ENCODE results near the gene MAEL. TPM values are rescaled to one million over a fixed set of nuclear protein-coding genes. Genes with fewer than 3 reads are reported as not detected.

MAEL gene
- polyA plus RNA-seq, 1 experiment, result not detected

DNA sequence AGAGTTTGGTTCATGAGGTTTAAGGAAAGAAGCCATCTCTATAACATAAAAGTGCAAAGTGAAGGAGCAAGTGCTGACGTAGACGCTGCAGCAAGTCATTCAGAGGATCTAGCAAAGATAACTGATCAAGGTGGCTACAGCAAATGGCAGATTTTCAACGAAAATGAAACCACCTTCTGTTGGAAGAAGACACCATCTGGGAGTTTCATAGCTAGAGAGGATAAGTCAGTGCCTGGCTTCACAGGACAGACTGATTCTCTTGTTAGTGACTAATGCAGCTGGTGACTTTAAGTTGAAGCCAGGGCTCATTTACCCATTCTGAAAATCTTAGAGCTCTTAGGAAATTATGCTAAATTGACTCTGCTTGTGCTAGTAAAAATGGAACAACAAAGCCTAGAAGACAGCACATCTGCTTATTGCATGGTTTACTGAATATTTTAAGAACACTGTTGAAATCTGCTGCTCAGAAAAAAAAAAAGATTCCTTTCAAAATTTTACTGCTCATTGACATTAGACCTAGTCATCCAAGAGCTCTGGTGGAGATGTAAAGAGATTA, 10.5 kb downstream of the MAEL start:
- Histone ChIP-seq H3K4me3 (ENCODE audit: low read depth, low read length) (no peak overlapping the region), H3K9me3 (ENCODE audit: control insufficient read depth, insufficient read depth, low read length) (no peaks in the 10 kb centered on the region), H3K27me3 (ENCODE audit: control insufficient read depth, insufficient read depth, low read length) (no peaks in the 10 kb centered on the region), H3K27ac (ENCODE audit: low read depth, low read length) (no peak overlapping the region)
- no peak for DNase-seq (ENCODE audit: low read depth, low spot score)
- ChIA-PET POLR2A (no interaction called here), CTCF (interaction anchor here (0.6 kb wide), 1 partner anchor 154 kb away, joined by 5 read pairs; no protein-coding TSS in a partner anchor)
- TF ChIP-seq, protein P1, sequence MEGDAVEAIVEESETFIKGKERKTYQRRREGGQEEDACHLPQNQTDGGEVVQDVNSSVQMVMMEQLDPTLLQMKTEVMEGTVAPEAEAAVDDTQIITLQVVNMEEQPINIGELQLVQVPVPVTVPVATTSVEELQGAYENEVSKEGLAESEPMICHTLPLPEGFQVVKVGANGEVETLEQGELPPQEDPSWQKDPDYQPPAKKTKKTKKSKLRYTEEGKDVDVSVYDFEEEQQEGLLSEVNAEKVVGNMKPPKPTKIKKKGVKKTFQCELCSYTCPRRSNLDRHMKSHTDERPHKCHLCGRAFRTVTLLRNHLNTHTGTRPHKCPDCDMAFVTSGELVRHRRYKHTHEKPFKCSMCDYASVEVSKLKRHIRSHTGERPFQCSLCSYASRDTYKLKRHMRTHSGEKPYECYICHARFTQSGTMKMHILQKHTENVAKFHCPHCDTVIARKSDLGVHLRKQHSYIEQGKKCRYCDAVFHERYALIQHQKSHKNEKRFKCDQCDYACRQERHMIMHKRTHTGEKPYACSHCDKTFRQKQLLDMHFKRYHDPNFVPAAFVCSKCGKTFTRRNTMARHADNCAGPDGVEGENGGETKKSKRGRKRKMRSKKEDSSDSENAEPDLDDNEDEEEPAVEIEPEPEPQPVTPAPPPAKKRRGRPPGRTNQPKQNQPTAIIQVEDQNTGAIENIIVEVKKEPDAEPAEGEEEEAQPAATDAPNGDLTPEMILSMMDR (IDR thresholded peaks at IDR 0.05; ENCODE audit: low read depth, low read length), result no peak

DNA sequence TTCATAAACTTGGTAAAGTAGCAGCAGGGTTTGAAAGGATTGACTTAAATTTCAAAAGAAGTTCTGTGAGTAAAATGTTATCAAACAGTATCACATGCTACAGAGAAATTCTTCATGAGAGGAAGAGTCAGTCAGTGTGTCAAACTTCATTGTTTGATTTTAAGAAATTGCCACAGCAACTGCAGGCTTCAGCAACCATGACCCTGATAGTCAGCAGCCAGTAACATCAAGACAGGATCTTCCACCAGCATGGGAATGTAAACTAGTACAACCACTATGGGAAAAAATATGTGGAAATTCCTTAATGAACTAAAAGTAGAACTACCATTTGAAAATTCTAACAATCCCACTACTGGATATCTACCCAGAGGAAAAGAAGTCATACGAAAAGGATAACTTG, 11.5 kb downstream of the MAEL start:
- CTCF ChIA-PET, result no interaction called here
- no peak for DNase-seq (ENCODE audit: low read depth, low spot score)
- POLR2A ChIA-PET, result no interaction called here
- H3K27ac ChIP-seq (ENCODE audit: low read depth, low read length), result no peak overlapping the region
- TF ChIP-seq, protein P1 (IDR thresholded peaks at IDR 0.05; ENCODE audit: low read depth, low read length), result no peak
- H3K4me3 ChIP-seq (ENCODE audit: low read depth, low read length), result no peak overlapping the region
- no peaks in the 10 kb centered on the region for H3K27me3 ChIP-seq (ENCODE audit: control insufficient read depth, insufficient read depth, low read length)
- no peaks in the 10 kb centered on the region for H3K9me3 ChIP-seq (ENCODE audit: control insufficient read depth, insufficient read depth, low read length)

DNA sequence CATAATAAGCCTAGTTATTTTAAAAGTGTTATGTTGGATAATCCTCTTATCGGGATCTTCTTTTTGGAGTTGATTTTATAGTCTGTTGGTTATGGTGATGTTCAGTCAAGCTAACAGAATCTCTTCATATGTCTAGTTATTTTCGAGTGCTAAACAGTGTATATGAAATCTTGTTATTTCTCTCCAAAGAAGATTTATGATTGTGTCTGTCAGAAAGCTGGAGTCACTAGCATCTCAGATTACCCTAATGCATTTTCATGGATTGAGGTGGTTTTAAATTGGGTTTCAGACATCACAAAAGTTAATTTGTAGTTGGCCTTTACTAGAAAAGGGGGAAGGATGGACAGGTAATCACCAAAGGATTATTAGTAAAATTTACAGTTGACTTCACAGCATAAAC, 13.3 kb downstream of the MAEL start:
- H3K27ac ChIP-seq (ENCODE audit: low read depth, low read length), result no peak overlapping the region
- ChIA-PET CTCF (no interaction called here), POLR2A (no interaction called here)
- H3K9me3 ChIP-seq (ENCODE audit: control insufficient read depth, insufficient read depth, low read length), result no peaks in the 10 kb centered on the region
- H3K4me3 ChIP-seq (ENCODE audit: low read depth, low read length), result no peak overlapping the region
- TF ChIP-seq, protein P1 (IDR thresholded peaks at IDR 0.05; ENCODE audit: low read depth, low read length), result no peak
- DNase-seq (ENCODE audit: low read depth, low spot score), result no peak
- no peaks in the 10 kb centered on the region for H3K27me3 ChIP-seq (ENCODE audit: control insufficient read depth, insufficient read depth, low read length)

- CTCF ChIA-PET, result interaction anchor here (1.0 kb wide), 1 partner anchor 55 kb away, joined by 3 read pairs; no protein-coding TSS in a partner anchor
- TF ChIP-seq, protein P1 (IDR thresholded peaks at IDR 0.05; ENCODE audit: low read depth, low read length), result no peak
- H3K27me3 ChIP-seq (ENCODE audit: control insufficient read depth, insufficient read depth, low read length), result no peaks in the 10 kb centered on the region
- no peak overlapping the region for H3K27ac ChIP-seq (ENCODE audit: low read depth, low read length)
- POLR2A ChIA-PET, result no interaction called here
- DNase-seq (ENCODE audit: low read depth, low spot score), result no peak
- H3K9me3 ChIP-seq (ENCODE audit: control insufficient read depth, insufficient read depth, low read length), result no peaks in the 10 kb centered on the region
- no peak overlapping the region for H3K4me3 ChIP-seq (ENCODE audit: low read depth, low read length)
Measured at GRCh38 chr1:167003711-167004110, 14.6 kb downstream of the MAEL start.

- Histone ChIP-seq H3K9me3 (ENCODE audit: control insufficient read depth, insufficient read depth, low read length) (no peaks in the 10 kb centered on the region), H3K27me3 (ENCODE audit: control insufficient read depth, insufficient read depth, low read length) (no peaks in the 10 kb centered on the region), H3K27ac (ENCODE audit: low read depth, low read length) (no peak overlapping the region), H3K4me3 (ENCODE audit: low read depth, low read length) (no peak overlapping the region)
- no peak for DNase-seq (ENCODE audit: low read depth, low spot score)
- ChIA-PET CTCF (no interaction called here), POLR2A (no interaction called here)
- TF ChIP-seq, protein P1 (IDR thresholded peaks at IDR 0.05; ENCODE audit: low read depth, low read length), result no peak
Measured at GRCh38 chr1:167011560-167012191, 22.6 kb downstream of the MAEL start.
